HUDEP-2 (cell line): ENCODE measurements around the gene DLK1.
A peak's percentile ranks its signal among the peaks of the same experiment; 100 is the strongest.

Experiments
- DNase-seq, 76 experiments: peaks; one replicate each; lab custom pipeline; 2025; ENCODE audit not compliant: unreplicated experiment in 76 of 76; lab: John Stamatoyannopoulos, UW

Gene DLK1

DNA sequence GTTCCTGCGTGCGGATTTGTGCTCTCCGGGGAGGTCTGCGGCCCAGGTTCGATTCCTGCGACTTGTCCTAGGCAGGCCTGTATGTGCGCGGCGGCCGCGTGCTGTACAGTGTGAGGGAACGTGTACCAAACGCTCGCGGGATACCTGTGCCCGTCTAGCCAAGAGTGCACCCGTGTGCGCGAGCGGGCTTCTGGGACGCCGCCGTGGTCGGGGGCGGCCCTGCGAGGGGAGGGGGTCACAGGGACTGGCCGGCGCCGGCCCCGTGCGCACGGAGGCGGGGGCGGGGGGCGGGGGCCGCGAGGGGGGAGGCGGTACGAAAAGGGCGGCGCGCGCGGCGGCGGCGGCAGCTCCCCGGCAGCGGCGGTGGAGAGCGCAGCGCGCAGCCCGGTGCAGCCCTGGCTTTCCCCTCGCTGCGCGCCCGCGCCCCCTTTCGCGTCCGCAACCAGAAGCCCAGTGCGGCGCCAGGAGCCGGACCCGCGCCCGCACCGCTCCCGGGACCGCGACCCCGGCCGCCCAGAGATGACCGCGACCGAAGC, at the start of gene DLK1:
DLK1 (plus strand) TSS at position 343 of the 536 bp plus-strand sequence; CDS start at position 520, 177 bp downstream.
- no peak for DNase-seq

DNA sequence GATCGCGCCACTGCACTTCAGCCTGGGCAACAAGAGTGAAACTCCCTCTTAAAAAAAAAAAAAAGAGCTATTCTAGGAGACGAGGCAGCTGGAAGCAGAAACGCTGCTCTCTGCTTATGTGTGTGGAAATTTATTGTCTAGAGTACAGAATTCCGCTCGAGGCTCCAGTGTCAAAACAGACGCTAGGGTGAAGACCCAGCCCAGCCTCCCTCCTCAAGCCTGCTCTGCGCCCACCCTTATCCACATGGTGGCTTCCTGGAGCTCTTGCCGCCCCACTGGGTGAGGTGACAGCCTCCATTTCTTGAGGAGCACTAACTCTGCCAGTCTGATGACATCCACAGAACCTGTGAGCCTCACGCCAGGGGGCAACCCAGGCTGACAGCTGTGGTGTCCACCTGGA, 49.5 kb upstream of the DLK1 start:
- no peak for DNase-seq

DNA sequence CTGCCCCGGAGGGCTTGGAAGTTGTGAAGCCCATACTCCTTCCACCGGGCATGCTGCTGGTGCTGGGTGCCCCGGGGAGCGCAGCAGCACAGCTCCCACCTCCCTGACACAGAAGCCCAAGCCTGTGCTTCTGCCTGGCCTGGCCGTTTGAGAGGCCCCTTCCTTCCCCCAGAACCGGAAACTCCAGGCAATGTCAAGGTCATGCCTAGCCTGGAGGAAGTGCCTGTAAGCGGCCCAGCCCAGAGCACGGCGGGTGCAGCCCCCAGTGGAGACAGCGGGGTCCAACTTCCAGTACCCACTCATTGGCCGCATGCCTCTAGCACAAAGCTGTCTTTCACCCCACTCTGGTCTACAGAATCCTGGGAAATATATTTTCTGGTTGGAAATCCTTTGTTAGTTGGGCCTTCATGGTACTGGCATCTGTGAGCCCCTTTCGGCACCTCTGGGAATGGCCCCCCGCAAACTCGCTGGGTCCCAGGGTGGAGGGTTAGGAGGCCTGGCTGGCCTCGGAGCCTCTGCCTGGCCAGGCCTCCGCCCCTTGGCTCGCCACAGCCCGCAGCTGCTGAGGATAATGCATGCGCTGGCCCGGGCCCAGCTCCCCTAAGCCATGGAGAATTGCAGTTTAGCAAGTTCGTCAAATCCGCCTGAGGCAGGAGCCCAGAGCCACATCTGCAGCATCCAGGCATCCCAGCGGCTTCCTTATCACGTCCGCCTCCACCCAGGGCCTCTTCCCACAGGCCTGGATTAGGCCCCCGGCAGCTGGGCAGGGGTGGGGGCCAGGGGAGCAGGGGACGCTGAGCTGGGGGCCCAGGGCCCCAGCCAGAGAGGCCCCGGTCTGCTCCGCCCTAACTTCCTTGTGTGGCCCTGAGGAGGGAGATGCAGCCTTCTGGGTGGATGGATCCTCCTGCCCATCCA, 48.9 kb upstream of the DLK1 start:
- DNase-seq: peak in 2 of 76 experiments; percentile 27 to 34

DNA sequence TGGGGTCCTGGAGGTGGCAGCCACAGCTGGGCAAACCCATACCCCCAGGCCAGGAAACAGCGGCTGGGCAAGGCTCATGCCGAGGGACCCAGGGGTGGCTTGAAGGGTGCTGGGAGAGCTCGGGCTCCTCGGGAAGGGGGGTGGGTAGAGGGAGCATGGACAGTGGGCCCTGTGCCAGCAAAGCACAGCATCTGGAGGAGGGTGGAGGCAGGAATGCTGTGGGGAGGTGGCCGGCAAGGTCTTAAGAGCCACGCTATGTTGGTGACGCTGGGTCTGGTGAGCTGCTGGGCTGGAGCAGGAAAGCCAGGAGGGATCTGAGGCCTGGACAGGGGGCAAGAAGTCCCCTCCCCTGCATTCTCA, 48.2 kb upstream of the DLK1 start:
- DNase-seq: no peak

DNA sequence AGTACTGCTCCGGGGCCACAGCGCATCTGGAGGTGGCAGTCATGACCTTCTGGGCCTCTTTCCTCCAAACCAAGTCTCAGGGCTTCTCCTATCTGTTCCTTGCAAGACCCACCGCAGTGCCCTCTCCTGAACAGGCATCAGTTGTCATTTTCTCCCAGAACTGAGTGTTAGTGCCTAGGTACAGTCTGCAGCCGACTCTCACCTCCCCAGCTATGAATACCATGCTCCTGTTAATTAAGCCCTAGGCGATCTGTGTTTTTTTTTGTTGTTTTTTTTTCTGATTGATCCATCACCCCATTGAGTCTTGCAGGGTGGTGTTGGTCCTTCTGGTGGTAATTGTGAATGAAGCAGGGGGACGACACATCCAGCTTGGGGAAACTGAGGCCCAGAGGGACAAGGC, 47.5 kb upstream of the DLK1 start:
- no peak for DNase-seq

DNA sequence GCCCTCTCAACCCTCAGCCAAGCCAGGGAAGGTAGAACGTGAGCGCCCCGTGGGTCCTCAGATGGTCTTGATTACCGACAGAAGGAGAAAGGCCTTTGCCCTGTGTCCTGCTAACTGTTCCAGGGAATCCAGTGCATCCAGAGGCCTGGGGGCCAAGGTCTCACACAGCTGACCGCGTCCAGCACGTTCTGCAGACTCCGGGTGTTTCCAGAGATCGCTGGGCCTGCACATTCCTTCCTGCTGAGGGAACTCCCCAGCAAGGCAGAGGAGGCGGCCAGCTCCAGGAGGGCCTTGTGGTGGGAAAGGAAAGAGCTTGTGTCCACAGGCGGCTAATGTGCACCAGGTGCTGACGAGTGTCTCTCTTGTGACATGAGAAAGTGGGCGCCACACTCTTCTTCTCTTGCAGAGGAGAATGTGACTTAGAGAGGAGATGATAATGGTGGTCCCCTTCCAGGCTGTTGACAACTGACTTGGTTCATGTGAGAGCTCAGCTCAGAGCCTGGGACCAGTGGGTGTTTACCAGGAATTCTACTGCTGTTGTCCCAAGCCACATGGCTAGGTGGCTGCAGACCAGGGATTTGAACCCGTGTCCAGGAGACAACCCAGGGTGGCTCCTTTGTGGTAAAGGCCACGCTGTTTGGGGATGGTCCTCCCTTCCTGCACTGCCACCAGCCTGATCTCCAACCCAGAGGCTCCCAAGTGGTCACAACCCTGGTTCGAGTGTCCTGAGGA, 46.8 kb upstream of the DLK1 start:
- DNase-seq: no peak

DNA sequence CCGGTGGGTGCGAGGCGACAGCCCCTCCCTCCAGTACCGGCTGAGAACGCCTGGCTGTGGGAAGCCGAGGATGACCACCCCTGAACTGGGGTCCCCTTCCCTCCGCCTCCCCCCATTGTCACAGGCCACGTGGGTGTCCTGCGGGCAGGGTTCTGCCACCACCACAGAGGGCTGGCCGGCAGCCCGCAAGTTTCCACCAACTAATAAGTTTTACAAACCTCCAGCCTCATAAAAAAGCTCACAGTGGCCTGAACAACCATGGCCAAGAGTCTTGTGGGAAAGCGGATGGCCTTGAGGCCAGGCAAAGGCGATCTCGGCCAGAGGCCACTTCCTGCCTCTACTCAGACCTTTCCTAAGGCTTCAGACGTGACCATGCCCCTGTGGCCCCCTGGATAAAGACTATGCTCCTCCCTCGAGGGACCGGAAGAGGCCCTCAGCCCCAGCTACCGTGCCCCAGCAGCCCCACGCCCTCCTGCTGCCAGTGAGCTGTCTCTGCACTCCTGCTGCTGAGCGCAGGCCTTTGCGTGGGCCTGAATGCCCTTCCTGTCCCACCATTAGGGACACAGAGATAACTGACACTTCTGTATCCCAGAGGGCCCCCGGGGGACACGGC, 46.1 kb upstream of the DLK1 start:
- DNase-seq: peak in 1 of 76 experiments; percentile 3

DNA sequence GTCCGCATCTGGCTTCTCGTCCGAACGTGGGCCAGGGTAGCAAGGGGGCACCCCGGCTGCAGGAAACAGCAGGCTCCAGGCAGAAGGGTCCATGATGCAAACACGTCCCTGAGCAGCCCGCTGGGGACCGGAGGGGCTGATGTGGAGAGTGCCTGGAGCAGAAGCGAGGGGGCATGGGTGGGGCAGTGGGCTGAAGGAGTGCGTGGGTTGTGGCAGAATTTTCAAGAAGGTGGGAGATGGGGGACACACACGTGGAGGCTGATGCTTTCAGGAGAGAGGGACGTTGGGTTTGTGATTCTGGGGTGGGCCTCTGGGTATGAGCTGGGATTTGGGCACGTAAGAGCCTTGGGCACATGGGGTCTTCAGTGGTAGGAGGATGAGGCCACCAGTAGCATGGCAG, 45.6 kb upstream of the DLK1 start:
- no peak for DNase-seq

DNA sequence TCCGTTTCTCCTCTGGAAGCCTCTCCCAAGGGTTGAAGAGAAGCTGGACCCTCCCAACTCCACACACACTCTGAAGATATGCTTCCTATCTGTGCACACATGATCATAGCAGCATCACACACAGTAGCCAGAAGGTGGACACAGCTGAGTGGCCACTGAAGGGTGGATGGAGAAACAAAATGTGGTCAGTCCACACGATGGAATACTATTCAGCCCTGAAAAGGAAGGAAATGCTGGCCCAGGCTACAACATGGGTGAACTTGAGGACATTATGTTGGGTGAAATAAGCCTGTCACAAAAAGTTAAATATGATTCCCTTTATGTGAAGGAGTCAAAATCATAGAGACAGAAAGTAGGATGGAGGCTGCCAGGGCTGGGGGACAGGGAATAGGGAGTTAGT, 43.9 kb upstream of the DLK1 start:
- no peak for DNase-seq

DNA sequence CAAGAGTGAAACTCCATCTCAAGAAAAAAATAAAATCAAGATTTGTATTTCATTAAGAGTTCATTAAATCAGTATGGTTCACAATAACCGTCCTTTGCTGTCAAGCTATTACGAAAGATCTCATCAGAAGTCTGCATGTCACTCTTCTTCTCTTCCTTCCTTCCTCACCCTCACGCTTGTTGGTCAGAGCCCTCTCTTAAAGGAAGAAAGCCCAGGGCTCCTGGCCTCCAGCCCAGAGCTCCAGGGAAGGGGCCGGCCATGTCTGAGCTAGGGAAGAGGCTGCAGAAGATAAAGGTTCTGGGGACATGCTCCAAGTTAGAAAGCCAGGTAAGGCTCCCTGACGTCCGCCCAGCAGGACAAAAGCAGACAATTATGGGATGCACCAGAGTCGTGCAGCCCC, 43.1 kb upstream of the DLK1 start:
- DNase-seq: no peak

DNA sequence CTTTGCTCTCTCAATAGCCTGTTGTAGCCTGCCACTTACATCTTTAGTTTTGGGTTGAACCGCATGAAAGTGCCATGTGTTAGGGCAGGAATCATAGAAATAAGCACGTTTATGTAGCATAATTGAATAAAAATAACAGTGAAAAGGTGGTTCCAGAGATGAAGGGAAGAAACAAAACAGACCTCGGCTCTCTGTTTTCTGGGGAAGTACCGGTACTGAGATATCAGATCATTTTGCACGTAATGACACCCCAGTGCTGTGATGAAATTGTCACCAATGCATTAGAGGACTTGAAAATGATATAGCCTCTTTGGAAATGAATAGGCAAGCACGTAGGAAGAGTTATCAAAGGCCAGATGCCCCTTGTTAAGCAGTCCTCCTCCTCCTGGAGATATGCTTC, 42.5 kb upstream of the DLK1 start:
- no peak for DNase-seq

DNA sequence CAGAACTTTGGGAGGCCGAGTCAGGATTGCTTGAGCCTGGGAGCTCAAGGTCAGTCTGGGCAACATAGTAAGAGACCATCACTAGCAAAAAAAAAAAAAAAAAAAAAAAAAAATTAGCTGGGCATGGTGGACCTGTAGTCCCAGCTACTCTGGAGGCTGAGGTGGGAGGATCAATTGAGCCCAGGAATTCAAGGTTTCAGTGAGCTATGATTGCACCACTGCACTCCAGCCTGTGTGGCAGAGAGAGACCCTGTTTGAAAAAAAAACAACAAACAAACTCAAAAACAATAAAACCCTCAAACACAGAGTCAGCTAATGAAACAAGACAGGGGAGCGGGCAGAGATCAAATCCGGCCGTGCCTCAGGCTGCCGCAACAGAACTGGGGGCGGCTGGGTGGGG, 41.7 kb upstream of the DLK1 start:
- DNase-seq: no peak

DNA sequence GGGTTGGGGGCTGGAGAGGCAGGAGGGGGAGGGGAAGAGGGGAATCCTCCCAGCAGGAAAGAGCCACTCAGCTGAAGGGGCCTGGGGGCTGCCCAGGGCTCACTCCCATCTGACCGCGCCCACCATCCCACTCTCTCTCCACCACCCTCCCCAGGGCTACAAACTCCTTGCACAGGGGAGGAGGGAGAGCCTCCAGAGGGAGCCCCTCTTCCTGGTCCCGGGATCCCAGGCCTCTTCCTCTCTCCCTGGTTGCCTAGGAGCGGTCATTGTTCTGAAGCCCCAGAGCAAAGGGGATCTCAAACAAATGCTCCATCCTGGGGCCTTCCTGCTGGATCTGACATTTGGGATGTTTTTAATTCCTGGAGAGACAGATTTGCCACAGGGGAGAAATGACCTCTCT, 39.8 kb upstream of the DLK1 start:
- DNase-seq: no peak

DNA sequence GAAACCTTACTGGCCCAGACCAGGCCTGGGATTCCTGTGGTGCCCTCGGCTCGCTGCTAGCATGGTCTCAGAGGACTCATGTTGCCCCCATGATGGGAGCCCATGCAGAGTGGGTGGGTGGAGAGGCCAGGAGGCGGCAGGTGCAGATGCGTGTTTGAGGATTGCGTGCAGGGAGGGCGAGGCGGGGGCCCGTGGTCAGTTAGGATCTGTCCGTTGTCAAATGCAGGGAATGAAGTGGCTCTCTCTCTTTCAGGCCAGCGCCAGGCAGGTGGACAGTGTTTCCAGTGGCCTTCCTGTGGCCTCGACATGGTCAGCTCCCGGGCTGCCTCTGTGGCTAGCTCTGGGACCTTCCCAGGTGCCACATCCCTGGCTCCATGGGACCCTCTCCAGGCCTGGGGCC, 39.3 kb upstream of the DLK1 start:
- DNase-seq: no peak

DNA sequence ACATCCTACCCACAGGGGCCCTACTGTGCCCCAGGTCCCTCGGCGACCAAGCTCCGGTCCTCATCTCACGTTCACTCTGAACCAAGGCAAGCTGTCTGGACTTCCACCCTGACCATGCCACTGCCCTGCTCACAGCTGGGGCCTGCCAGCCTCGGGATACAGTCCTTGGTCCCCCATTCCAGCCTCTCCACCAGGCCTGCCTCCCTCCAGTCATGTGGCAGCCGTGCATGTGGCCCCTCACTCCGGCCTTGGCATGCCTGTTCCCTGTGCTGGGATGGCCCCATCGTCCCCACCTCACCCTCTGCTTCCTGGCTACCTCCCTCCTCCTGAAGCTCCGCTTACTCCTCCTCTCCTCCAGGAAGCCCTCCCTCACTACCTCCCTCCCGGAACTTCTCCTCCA, 38.6 kb upstream of the DLK1 start:
- no peak for DNase-seq

DNA sequence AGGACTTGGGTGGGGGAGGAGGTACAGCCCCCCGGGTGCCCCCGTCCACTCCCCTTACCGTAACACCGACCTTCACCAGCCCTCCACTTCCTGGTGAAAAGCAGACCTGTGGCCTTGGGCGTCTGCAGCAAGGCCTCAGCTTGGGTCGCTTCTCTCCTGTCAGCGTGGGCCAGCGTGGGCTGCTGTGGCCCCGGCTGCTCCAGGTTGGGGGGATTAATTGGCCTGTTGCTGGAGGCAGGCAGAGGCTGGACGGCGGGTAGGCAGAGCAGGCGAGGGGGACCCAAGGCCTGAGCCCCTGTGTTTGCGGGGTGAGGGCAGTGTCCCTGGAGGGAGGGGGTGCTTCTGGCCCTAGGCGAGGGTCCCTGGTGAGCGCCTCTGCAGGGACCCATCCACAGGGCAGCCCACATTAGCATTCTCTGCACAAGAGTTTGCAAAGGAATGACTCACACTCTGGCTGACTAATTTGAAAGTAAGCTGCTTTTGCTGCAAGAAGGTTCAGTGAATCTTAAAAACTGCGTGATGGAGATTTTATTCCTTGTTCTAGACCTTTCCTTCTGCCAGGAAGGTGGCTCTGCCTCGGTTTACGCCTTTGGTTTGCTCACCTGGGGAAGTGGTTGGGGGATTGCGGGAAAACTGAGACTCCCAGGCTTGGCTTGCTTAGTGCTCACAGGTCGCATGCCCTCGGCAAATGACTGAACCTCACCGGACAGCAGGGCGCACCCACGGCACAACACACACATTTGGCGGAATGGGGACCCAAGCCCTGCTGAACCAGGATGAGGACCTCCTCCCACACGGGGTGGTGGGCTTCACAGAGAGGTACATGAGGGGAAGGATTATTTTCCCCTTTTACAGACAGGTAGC, 37.9 kb upstream of the DLK1 start:
- no peak for DNase-seq

DNA sequence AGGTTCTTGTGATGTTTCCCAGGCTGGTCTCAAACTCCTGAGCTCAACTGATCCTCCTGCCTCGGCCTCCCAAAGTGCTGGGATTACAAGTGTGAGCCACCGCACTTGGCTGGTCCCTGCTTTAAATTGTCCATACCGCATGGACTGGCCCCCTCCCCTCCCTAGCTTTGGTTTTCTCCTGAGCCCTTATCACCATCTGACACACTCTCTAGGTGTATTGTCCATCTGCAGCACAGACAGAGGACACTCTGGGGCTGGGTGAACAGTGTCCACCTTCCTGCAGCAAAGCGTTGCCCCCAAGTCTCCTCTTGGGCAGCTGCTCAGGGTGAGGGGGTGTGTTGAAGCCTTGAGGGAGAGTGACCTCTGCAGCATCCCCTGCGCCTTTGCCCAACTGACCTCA, 36.0 kb upstream of the DLK1 start:
- DNase-seq: no peak

DNA sequence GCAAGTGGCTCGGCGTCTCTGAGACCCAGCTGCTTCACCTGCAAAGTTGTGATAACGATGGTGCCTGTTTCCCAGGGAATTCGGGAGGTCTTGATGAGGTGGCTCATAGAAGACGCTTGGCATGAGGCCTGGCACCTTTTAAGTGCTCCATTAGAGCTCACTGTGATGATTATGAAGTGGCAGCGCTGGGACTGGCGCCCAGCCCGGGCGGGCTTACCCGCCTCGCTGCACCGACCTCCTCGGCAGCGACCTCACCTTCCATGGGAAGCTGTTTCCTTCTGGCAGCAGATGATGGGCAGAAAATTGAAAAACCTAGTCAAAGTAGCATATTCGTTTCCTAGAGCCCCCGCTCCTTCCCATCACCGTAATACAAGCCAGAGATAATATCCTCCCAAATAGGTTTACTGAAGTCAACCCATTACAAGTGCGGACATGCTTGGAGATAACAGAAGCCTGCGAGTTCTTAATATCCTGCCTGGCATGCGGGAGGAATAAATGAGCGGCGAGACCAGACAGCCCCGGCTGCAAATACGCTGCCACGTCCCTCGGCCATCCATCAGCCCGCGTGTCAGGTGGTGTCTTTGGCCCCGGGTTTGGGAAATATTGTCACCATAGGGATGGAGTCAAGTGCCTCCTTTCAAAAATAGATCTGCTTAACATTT, 35.2 kb upstream of the DLK1 start:
- DNase-seq: no peak

DNA sequence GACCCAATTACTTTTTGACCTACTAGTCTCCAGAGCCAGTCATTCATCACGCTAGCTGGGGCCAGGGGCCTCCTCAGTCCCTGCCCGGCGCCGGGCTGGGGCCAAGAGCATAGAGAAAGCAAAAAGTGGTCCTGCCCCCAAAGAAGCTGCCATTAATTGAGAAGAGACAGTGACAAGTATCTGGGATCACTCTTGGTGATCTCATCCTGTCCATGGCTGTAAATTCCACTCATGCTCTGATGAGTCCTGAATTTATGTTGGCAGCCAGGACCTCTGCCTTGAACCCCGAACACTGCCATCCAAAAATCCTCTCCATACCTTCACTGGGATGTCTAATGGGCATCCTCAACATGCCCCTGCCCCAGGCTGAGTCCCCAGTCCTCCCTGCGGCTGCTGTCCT, 34.4 kb upstream of the DLK1 start:
- DNase-seq: no peak
